OCI-LY7 (cell line): ENCODE results near the gene ARHGAP30. TPM values are rescaled to one million over a fixed set of nuclear protein-coding genes. Genes with fewer than 3 reads are reported as not detected.

ENCODE experiments used
- BruUV-seq: library from RNA; stranded (reverse); fragments of 400-500 nt; replicated peaks from 2 replicates; lab custom pipeline; 2021; lab: Mats Ljungman, UMichigan
- CTCF ChIA-PET: fragments of 300-600 bp; sonication (Branson Sonifier 250); formaldehyde crosslinking; loops from one replicate; lab custom pipeline; 2022; ENCODE audit warnings: antibody characterized with exemption; ENCODE audit not compliant: unreplicated experiment; lab: Charles Lee
- POLR2A ChIA-PET: fragments of 300-600 bp; sonication (Branson Sonifier 250); formaldehyde crosslinking; loops from one replicate; lab custom pipeline; 2022; ENCODE audit warnings: antibody characterized with exemption; lab: Charles Lee
- DNase-seq: peaks from one replicate; pipeline ENCODE4 v3.0.0-alpha.2; 2015; ENCODE audit warnings: low spot score
- H2AFZ ChIP-seq: fragments of 200-600 bp; sonication (generic), shearing (Covaris generic); 2 replicates; pipeline ENCODE4 v1.6.1; 2014; ENCODE audit warnings: mild to moderate bottlenecking, antibody characterized with exemption, low read length, moderate library complexity
- H3K27ac ChIP-seq: fragments of 200-600 bp; sonication (generic); 2 replicates; pipeline ENCODE4 v1.5.1; 2014; ENCODE audit warnings: mixed run types, low read depth, mild to moderate bottlenecking, moderate library complexity, low read length, inconsistent platforms; ENCODE audit not compliant: poor library complexity, severe bottlenecking
- H3K36me3 ChIP-seq: fragments of 200-600 bp; sonication (generic); 2 replicates; pipeline ENCODE4 v1.6.1; 2014; ENCODE audit warnings: mild to moderate bottlenecking, antibody characterized with exemption, low read length, moderate library complexity, mixed read lengths; ENCODE audit not compliant: insufficient read depth
- H3K4me1 ChIP-seq: fragments of 200-600 bp; sonication (generic); 2 replicates; pipeline ENCODE4 v1.5.1; 2014; ENCODE audit warnings: mild to moderate bottlenecking, low read length; ENCODE audit not compliant: insufficient read depth, poor library complexity, severe bottlenecking
- H3K4me2 ChIP-seq: fragments of 200-600 bp; sonication (generic); 2 replicates; pipeline ENCODE4 v1.6.1; 2014; ENCODE audit warnings: mild to moderate bottlenecking, low read length
- H3K4me3 ChIP-seq: fragments of 200-600 bp; sonication (generic); 2 replicates; pipeline ENCODE4 v1.5.1; 2014; ENCODE audit warnings: mild to moderate bottlenecking, low read depth, low read length; ENCODE audit not compliant: poor library complexity, severe bottlenecking
- H3K79me2 ChIP-seq: fragments of 200-600 bp; sonication (generic); 2 replicates; pipeline ENCODE4 v1.6.1; 2016; ENCODE audit warnings: low read depth, mild to moderate bottlenecking, low read length, moderate library complexity, mixed read lengths; ENCODE audit not compliant: insufficient read depth
- H3K9me2 ChIP-seq: fragments of 200-600 bp; sonication (generic); 2 replicates; pipeline ENCODE4 v1.6.1; 2016; ENCODE audit warnings: mild to moderate bottlenecking, low read length, mixed read lengths; ENCODE audit not compliant: insufficient read depth
- H3K9me3 ChIP-seq: fragments of 200-600 bp; sonication (generic); 2 replicates; pipeline ENCODE4 v1.6.1; 2014; ENCODE audit warnings: mild to moderate bottlenecking, mixed run types, low read length, mixed read lengths
- H4K20me1 ChIP-seq: fragments of 200-600 bp; sonication (generic); 2 replicates; pipeline ENCODE4 v1.6.1; 2014; ENCODE audit warnings: mild to moderate bottlenecking, antibody characterized with exemption, low read length, moderate library complexity, mixed read lengths; ENCODE audit not compliant: insufficient read depth
- EZH2phosphoT487 ChIP-seq: fragments of 200-600 bp; sonication (generic); IDR thresholded peaks from 2 replicates; pipeline ENCODE4 v1.6.1; 2018; ENCODE audit warnings: low read depth, borderline replicate concordance, mild to moderate bottlenecking, mixed run types, antibody characterized with exemption, low read length, moderate library complexity, mixed read lengths
- intact Hi-C: fragments of 100-400 bp; cut with micrococcal nuclease; formaldehyde crosslinking; loops from one replicate; pipeline ENCODE4 v1.10.0; 2022; ENCODE audit not compliant: unreplicated experiment
- total RNA-seq, 2 experiments: library from RNA; depleted of rRNA in 1 of 2; stranded (reverse); fragments of >200 nt in 1 of 2; shearing (Covaris generic) in 1 of 2; gene quantifications; 2 replicates each; pipeline ENCODE4 v1.2.3, GENCODE V29; 2014 to 2022
- TF ChIP-seq, protein P1 (sequence below): fragments of 200-600 bp; sonication (generic); conservative IDR thresholded peaks from 2 replicates; pipeline ENCODE4 v1.5.1; 2014; ENCODE audit warnings: mild to moderate bottlenecking, antibody characterized with exemption, low read length, moderate library complexity, mixed read lengths

Gene ARHGAP30
- total RNA-seq, 2 experiments from 2014 or later = 56.2 to 101 TPM

DNA sequence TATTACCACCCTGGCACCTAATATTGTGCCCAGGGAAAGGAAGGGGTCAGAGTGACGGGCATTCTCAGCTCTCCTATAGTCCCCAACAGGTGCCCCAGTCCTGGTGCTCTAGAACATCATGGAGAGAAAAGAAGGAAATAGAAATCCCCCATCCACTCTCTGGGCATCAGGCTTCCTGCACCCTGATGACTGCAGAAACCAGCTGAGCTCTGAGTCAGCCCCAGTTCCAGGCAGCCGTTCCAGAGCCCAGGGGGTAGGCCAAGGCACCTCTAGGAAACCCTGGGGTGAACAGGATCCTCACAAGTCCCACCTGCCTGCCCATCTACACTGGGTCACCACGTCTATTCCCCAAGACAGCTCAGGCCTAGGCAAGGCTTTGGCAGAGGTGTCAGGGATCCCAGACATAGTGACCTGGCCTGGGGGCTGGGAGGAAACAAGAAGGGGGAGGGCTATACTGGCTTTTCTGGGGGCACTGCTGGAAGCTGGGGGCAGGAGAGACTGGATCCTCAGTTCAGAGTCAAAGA, 19.0 kb upstream of the ARHGAP30 start:
- H3K4me1 ChIP-seq = no peaks in the 10 kb centered on the region
- H4K20me1 ChIP-seq = no peaks in the 10 kb centered on the region
- H3K27ac ChIP-seq = no peak overlapping the region
- POLR2A ChIA-PET = interaction anchor here (0.6 kb wide), 1 partner anchor 52 kb away, joined by 3 read pairs; no protein-coding TSS in a partner anchor
- no peaks in the 10 kb centered on the region for H3K9me3 ChIP-seq
- DNase-seq = no peak
- no peaks in the 10 kb centered on the region for H3K9me2 ChIP-seq
- no TSS peak for BruUV-seq
- H3K4me2 ChIP-seq = no peak overlapping the region
- no peak for TF ChIP-seq EZH2phosphoT487
- TF ChIP-seq, protein P1, sequence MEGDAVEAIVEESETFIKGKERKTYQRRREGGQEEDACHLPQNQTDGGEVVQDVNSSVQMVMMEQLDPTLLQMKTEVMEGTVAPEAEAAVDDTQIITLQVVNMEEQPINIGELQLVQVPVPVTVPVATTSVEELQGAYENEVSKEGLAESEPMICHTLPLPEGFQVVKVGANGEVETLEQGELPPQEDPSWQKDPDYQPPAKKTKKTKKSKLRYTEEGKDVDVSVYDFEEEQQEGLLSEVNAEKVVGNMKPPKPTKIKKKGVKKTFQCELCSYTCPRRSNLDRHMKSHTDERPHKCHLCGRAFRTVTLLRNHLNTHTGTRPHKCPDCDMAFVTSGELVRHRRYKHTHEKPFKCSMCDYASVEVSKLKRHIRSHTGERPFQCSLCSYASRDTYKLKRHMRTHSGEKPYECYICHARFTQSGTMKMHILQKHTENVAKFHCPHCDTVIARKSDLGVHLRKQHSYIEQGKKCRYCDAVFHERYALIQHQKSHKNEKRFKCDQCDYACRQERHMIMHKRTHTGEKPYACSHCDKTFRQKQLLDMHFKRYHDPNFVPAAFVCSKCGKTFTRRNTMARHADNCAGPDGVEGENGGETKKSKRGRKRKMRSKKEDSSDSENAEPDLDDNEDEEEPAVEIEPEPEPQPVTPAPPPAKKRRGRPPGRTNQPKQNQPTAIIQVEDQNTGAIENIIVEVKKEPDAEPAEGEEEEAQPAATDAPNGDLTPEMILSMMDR = no peak
- H3K79me2 ChIP-seq = no peaks in the 10 kb centered on the region
- intact Hi-C loops = no loop called here
- H2AFZ ChIP-seq = no peak overlapping the region
- H3K4me3 ChIP-seq = no peak overlapping the region
- no peaks in the 10 kb centered on the region for H3K36me3 ChIP-seq
- CTCF ChIA-PET = no interaction called here

DNA sequence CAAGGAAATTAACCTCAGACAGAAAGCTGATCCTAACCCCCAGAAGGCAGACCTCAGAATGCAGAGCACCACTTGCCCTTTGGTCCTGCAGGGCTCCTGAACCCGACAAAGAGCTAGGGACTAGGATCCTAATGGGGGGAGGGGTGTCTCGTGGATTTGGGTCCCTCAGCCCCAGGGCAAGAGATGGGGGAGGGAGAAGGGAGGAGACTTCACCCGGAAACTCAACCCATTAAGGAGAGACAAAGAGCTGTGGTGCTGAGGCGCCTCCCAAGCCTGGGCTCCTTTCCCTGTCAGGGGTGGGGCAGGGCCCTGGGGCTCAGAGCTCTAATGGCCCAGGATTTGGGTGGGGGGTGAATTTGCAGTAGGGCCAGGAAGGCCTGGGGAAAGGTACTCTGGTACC, 16.8 kb upstream of the ARHGAP30 start:
- Histone ChIP-seq H3K9me2 (no peaks in the 10 kb centered on the region), H2AFZ (no peak overlapping the region), H3K4me2 (no peak overlapping the region), H3K4me1 (no peaks in the 10 kb centered on the region), H3K79me2 (no peaks in the 10 kb centered on the region), H4K20me1 (no peaks in the 10 kb centered on the region), H3K4me3 (no peak overlapping the region), H3K36me3 (no peaks in the 10 kb centered on the region), H3K9me3 (no peaks in the 10 kb centered on the region), H3K27ac (no peak overlapping the region)
- CTCF ChIA-PET = no interaction called here
- DNase-seq = no peak
- POLR2A ChIA-PET = interaction anchor here (0.9 to 2.0 kb wide), 2 partner anchors 16 to 134 kb away, joined by 3 to 9 read pairs; partner anchors contain the start of gene ARHGAP30
- TF ChIP-seq EZH2phosphoT487 = no peak
- TF ChIP-seq, protein P1 = no peak
- no TSS peak for BruUV-seq
- intact Hi-C loops = no loop called here

DNA sequence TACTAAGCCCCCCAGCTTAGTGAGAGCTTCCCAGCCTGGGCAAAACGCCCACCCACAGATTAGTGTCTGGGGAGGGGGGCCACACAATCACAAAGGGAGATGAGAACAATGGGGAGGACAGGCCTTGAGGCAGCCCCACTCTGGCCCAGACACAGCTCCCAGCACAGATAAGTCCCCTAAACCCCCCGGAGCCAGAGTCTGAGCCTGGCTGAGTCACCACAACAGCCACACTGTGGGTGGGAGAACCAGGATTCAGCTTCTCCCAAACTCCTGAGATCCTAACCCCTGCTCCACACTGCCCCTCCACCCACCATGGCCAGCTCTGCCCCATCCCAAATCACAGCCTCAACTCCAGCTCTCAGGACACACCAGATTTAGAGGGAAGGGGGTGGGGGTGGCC, 15.5 kb upstream of the ARHGAP30 start:
- Histone ChIP-seq H3K79me2 (no peaks in the 10 kb centered on the region), H2AFZ (no peak overlapping the region), H3K4me2 (no peak overlapping the region), H3K36me3 (no peaks in the 10 kb centered on the region), H4K20me1 (no peaks in the 10 kb centered on the region), H3K27ac (no peak overlapping the region), H3K9me2 (no peaks in the 10 kb centered on the region), H3K4me3 (no peak overlapping the region), H3K9me3 (no peaks in the 10 kb centered on the region), H3K4me1 (no peaks in the 10 kb centered on the region)
- TF ChIP-seq EZH2phosphoT487 = no peak
- TF ChIP-seq, protein P1 = no peak
- no peak for DNase-seq
- BruUV-seq = no TSS peak
- ChIA-PET CTCF (no interaction called here), POLR2A (interaction anchor here (1.2 kb wide), 1 partner anchor 14 kb away, joined by 3 read pairs; no protein-coding TSS in a partner anchor)
- intact Hi-C loops = no loop called here
